Stimulated activated CD4-positive, alpha-beta T cell treated with anti-CD3 and anti-CD28 coated beads, Interleukin-4, amount 100 ng/mL, for 48 hours (primary cell): ENCODE measurements around the gene SNCAIP.

Experiments used
- DNase-seq, 2 donors: peaks; one replicate each; pipeline ENCODE4 v3.0.0-alpha.2; 2020; ENCODE audit warnings: low read depth in 2 of 2

SNCAIP gene

DNA sequence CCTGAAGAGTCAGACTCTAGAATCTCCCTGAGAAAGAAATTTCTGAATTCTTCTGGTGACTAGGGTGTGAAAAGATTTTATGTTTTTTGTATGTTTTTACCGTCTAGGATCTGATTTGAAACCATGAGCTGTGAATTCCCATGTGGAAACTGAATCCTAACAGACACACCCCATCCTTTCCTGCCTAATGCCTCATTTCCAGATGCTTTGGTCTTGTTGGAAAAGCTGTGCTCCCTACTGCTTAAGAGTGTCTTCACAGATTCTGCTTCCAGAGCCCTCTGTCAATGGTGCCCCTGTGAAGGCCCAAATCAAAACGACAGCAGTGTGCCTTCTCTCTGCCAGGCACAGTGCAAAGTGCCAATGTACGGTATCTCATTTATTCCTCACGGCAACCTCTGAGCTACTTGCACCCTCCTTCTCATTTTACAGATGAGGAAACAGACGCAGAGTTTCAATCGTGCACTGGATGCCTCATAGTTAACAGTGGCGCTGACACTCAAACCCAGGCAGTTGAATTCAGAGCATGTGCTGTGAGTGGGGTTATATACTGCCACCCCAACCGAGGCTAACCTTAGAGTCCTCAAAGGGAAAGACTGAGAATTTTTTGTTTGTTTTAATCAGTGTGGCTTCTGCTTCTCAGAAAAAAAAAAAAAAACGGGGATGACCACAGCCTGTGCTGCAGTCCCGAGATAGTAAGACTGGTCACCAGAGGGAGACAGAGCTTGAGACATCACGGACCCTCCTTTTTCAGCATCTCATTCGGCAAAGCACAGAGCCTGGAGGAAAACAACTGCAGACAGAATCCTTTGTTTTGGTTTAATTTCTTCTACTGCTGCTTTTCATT, 188.4 kb downstream of the SNCAIP start:
- DNase-seq, result no peak

- no peak for DNase-seq
Observed at GRCh38 chr5:122501089-122501435, 189.0 kb downstream of the SNCAIP start.

DNA sequence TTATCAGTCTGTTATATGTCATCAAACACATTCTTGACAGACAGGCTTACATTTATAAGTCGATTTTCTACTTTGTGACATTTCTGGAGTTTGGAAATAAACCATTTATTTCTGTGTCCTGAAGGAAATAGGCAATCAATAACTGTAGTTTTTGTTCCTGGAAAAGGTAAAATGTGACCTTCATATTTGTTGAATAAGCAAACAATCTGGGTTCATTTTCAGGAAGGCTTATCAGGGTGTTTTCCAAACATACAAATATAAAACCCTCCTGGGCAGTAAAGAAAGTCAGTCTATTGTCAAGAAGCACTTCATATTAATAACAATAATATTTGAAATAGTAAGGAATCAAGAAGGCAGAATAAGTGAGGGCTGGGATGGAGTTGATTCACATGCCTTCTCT, 195.0 kb downstream of the SNCAIP start:
- DNase-seq, result no peak

DNA sequence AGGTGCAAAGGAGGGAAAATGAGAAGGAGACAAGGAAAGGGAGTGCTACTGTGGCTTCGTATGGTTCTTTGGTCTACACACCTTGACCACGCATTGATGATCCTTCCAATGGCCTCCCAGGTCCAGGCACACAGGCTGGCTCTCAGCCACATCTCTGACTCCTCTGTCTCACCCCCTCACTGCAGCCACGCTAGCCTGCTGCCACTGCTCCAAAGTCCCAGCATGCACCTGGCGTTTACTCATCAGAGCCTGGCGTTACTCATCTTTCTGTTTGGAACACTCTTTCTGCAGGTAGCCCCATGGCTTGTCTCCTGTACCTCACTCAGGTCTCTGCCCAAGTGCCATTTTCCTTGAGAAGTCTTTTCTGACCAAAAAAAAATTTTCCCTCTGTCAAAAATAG, 195.5 kb downstream of the SNCAIP start:
- no peak for DNase-seq

DNA sequence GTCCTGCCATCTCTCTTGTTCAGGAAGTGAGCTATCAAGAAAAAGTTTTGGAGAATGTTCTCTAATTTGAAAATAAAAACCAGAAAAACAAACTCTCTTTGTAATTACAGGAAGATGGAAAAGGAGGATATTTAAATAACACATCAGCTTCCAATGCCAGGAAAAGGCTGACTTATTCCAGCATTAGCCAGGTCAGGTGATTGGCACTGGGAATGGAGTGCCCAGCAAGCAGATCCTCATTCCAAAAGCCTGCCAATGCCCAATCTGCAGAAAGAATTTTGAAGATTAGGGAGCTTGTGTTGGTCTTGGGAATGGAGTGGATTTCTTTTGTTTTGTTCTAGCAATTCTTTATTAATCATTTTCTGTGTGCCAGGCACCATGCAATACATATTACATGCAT, 196.6 kb downstream of the SNCAIP start:
- DNase-seq, result no peak
